GM19238 (cell line): ENCODE results near the gene ATG9A.
A peak's percentile ranks its signal among the peaks of the same experiment; 100 is the strongest.
"Not testable (repeated sequence)": the region's sequence is repeated elsewhere in the genome, so short reads cannot be mapped to it uniquely, and the experiment has no call there.

Source experiments
- DNase-seq: peaks from one replicate; pipeline ENCODE4 v3.0.0; 2011; ENCODE audit warnings: low spot score; ENCODE audit not compliant: insufficient read length

Gene ATG9A

GRCh38 chr2:219205981-219206327 lies 23.5 kb downstream of the ATG9A start:
- no peak for DNase-seq

GRCh38 chr2:219205165-219205538 lies 24.3 kb downstream of the ATG9A start:
- DNase-seq, result no peak

GRCh38 chr2:219204425-219205164 lies 24.8 kb downstream of the ATG9A start:
- DNase-seq, result no peak

GRCh38 chr2:219201331-219201730 lies 28.1 kb downstream of the ATG9A start:
- not testable (repeated sequence) for DNase-seq

GRCh38 chr2:219200502-219201326 lies 28.7 kb downstream of the ATG9A start:
- DNase-seq, result not testable (repeated sequence)

GRCh38 chr2:219199470-219200211 lies 29.8 kb downstream of the ATG9A start:
- no peak for DNase-seq

- no peak for DNase-seq
Measured at GRCh38 chr2:219198974-219199373, 30.5 kb downstream of the ATG9A start.

GRCh38 chr2:219197388-219197787 lies 32.0 kb downstream of the ATG9A start:
- DNase-seq, result no peak

- no peak for DNase-seq
Measured at GRCh38 chr2:219186754-219187456, 42.5 kb downstream of the ATG9A start.

GRCh38 chr2:219184121-219184520 lies 45.3 kb downstream of the ATG9A start:
- no peak for DNase-seq

GRCh38 chr2:219183151-219183772 lies 46.2 kb downstream of the ATG9A start:
- no peak for DNase-seq

- no peak for DNase-seq
Measured at GRCh38 chr2:219182331-219183150, 46.9 kb downstream of the ATG9A start.

GRCh38 chr2:219181531-219181930 lies 47.9 kb downstream of the ATG9A start:
- no peak for DNase-seq

GRCh38 chr2:219180961-219181360 lies 48.5 kb downstream of the ATG9A start:
- no peak for DNase-seq

GRCh38 chr2:219179601-219180465 lies 49.6 kb downstream of the ATG9A start:
- no peak for DNase-seq

GRCh38 chr2:219178377-219179175 lies 50.9 kb downstream of the ATG9A start:
- peak; percentile 19 for DNase-seq

GRCh38 chr2:219177552-219178376 lies 51.7 kb downstream of the ATG9A start, which contains the start of gene RETREG2:
Gene RETREG2, plus strand, starts transcription at chr2:219178275. Its CDS starts 78 bp downstream, at chr2:219178353.
- DNase-seq, result peak; percentile 95
